HepG2 (cell line): ENCODE results near the gene TGM2. TPM values are rescaled to one million over a fixed set of nuclear protein-coding genes. Genes with fewer than 3 reads are reported as not detected.

ENCODE experiments used
- RFXAP ChIP-seq: sonication (generic); formaldehyde crosslinking; IDR thresholded peaks from 2 replicates; pipeline ENCODE4 v1.4.0; 2020; ENCODE audit warnings: missing genetic modification reagents, borderline replicate concordance
- ZNF362 ChIP-seq: sonication (generic); formaldehyde crosslinking; IDR thresholded peaks from 2 replicates; pipeline ENCODE4 v1.4.0; 2020; ENCODE audit warnings: missing genetic modification reagents, mild to moderate bottlenecking, borderline replicate concordance
- ZNF550 ChIP-seq: sonication (generic); formaldehyde crosslinking; IDR thresholded peaks from 2 replicates; pipeline ENCODE4 v1.4.0; 2020; ENCODE audit warnings: mild to moderate bottlenecking, missing genetic modification reagents, borderline replicate concordance
- ZNF766 ChIP-seq: sonication (generic); formaldehyde crosslinking; IDR thresholded peaks from 2 replicates; pipeline ENCODE4 v1.5.0; 2020; ENCODE audit warnings: missing genetic modification reagents, borderline replicate concordance
- ZNF768 ChIP-seq: sonication (generic); formaldehyde crosslinking; IDR thresholded peaks from 2 replicates; pipeline ENCODE4 v1.4.0; 2020; ENCODE audit warnings: missing genetic modification reagents
- ZSCAN31 ChIP-seq: sonication (generic); formaldehyde crosslinking; IDR thresholded peaks from 2 replicates; pipeline ENCODE4 v1.5.0; 2020; ENCODE audit warnings: low read depth, mild to moderate bottlenecking, missing genetic modification reagents
- ZXDC ChIP-seq: sonication (generic); formaldehyde crosslinking; IDR thresholded peaks from 2 replicates; pipeline ENCODE4 v1.5.0; 2020; ENCODE audit warnings: mild to moderate bottlenecking, missing genetic modification reagents
- polyA plus RNA-seq, 8 experiments: library from polyadenylated mRNA; depleted of rRNA in 3 of 8; stranded (reverse) in 7 of 8; unstranded in 1 of 8; fragments of >200 nt; fragmentation: Illumina TruSeq in 4 of 8; extraction: Trizol in 4 of 8; gene quantifications; 2 replicates each; pipeline versions ENCODE4 v1.2.1 to v1.2.3, GENCODE V29; 2011 to 2016; ENCODE audit warnings: low read depth in 4 of 8, missing spikeins in 1 of 8, mixed read lengths in 1 of 8; ENCODE audit not compliant: insufficient read depth in 1 of 8
- total RNA-seq, 5 experiments: library from RNA; depleted of rRNA; stranded (reverse); fragments of >200 nt; fragmentation: Illumina TruSeq; extraction: Trizol; gene quantifications; 2 replicates each; pipeline ENCODE4 v1.2.3, GENCODE V29; 2016; ENCODE audit warnings: low read depth in 1 of 5
- TF ChIP-seq, protein P1 (sequence below): sonication (generic); formaldehyde crosslinking; IDR thresholded peaks from 2 replicates; pipeline ENCODE4 v1.4.0; 2020; ENCODE audit warnings: missing genetic modification reagents
- TF ChIP-seq, protein P2 (sequence below): sonication (generic); formaldehyde crosslinking; IDR thresholded peaks from 2 replicates; pipeline ENCODE4 v1.5.1; 2020; ENCODE audit warnings: mild to moderate bottlenecking, missing genetic modification reagents, moderate library complexity
- TF ChIP-seq, protein P3 (sequence below), 2 experiments: fragments of 450-650 bp in 1 of 2; sonication (generic) in 1 of 2; formaldehyde crosslinking; IDR thresholded peaks; 2 replicates each; pipeline versions ENCODE4 v1.5.0 to v1.8.0; 2020 to 2022; ENCODE audit warnings: mild to moderate bottlenecking in 1 of 2, missing genetic modification reagents in 1 of 2

TGM2 gene
- total and polyA plus RNA-seq, 2 of the 13 experiments (the other 11 are each of a cell fraction or from before 2014, with no cell fraction given), result 4.2 to 46.4 TPM

GRCh38 chr20:38165089-38165965 is at the start of gene TGM2 (continued):
- TF ChIP-seq, protein P1, sequence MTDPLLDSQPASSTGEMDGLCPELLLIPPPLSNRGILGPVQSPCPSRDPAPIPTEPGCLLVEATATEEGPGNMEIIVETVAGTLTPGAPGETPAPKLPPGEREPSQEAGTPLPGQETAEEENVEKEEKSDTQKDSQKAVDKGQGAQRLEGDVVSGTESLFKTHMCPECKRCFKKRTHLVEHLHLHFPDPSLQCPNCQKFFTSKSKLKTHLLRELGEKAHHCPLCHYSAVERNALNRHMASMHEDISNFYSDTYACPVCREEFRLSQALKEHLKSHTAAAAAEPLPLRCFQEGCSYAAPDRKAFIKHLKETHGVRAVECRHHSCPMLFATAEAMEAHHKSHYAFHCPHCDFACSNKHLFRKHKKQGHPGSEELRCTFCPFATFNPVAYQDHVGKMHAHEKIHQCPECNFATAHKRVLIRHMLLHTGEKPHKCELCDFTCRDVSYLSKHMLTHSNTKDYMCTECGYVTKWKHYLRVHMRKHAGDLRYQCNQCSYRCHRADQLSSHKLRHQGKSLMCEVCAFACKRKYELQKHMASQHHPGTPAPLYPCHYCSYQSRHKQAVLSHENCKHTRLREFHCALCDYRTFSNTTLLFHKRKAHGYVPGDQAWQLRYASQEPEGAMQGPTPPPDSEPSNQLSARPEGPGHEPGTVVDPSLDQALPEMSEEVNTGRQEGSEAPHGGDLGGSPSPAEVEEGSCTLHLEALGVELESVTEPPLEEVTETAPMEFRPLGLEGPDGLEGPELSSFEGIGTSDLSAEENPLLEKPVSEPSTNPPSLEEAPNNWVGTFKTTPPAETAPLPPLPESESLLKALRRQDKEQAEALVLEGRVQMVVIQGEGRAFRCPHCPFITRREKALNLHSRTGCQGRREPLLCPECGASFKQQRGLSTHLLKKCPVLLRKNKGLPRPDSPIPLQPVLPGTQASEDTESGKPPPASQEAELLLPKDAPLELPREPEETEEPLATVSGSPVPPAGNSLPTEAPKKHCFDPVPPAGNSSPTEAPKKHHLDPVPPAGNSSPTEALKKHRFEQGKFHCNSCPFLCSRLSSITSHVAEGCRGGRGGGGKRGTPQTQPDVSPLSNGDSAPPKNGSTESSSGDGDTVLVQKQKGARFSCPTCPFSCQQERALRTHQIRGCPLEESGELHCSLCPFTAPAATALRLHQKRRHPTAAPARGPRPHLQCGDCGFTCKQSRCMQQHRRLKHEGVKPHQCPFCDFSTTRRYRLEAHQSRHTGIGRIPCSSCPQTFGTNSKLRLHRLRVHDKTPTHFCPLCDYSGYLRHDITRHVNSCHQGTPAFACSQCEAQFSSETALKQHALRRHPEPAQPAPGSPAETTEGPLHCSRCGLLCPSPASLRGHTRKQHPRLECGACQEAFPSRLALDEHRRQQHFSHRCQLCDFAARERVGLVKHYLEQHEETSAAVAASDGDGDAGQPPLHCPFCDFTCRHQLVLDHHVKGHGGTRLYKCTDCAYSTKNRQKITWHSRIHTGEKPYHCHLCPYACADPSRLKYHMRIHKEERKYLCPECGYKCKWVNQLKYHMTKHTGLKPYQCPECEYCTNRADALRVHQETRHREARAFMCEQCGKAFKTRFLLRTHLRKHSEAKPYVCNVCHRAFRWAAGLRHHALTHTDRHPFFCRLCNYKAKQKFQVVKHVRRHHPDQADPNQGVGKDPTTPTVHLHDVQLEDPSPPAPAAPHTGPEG (CRISPR knock-in tag), result no peak
- peak; percentile 80 for TF ChIP-seq ZNF768 (CRISPR knock-in tag)
- TF ChIP-seq ZNF362 (CRISPR knock-in tag), result 0 out of 2 replicates have a peak, but pooled peaks have one; percentile 35
- TF ChIP-seq ZSCAN31 (CRISPR knock-in tag), result no peak
- TF ChIP-seq, protein P2, sequence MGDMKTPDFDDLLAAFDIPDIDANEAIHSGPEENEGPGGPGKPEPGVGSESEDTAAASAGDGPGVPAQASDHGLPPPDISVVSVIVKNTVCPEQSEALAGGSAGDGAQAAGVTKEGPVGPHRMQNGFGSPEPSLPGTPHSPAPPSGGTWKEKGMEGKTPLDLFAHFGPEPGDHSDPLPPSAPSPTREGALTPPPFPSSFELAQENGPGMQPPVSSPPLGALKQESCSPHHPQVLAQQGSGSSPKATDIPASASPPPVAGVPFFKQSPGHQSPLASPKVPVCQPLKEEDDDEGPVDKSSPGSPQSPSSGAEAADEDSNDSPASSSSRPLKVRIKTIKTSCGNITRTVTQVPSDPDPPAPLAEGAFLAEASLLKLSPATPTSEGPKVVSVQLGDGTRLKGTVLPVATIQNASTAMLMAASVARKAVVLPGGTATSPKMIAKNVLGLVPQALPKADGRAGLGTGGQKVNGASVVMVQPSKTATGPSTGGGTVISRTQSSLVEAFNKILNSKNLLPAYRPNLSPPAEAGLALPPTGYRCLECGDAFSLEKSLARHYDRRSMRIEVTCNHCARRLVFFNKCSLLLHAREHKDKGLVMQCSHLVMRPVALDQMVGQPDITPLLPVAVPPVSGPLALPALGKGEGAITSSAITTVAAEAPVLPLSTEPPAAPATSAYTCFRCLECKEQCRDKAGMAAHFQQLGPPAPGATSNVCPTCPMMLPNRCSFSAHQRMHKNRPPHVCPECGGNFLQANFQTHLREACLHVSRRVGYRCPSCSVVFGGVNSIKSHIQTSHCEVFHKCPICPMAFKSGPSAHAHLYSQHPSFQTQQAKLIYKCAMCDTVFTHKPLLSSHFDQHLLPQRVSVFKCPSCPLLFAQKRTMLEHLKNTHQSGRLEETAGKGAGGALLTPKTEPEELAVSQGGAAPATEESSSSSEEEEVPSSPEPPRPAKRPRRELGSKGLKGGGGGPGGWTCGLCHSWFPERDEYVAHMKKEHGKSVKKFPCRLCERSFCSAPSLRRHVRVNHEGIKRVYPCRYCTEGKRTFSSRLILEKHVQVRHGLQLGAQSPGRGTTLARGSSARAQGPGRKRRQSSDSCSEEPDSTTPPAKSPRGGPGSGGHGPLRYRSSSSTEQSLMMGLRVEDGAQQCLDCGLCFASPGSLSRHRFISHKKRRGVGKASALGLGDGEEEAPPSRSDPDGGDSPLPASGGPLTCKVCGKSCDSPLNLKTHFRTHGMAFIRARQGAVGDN, result peak; percentile 92
- TF ChIP-seq ZNF766 (CRISPR knock-in tag), result no peak
- TF ChIP-seq, protein P3, sequence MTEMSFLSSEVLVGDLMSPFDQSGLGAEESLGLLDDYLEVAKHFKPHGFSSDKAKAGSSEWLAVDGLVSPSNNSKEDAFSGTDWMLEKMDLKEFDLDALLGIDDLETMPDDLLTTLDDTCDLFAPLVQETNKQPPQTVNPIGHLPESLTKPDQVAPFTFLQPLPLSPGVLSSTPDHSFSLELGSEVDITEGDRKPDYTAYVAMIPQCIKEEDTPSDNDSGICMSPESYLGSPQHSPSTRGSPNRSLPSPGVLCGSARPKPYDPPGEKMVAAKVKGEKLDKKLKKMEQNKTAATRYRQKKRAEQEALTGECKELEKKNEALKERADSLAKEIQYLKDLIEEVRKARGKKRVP (CRISPR knock-in tag; IDR thresholded peaks at IDR 0.05), result no peak
- no peak for TF ChIP-seq RFXAP (CRISPR knock-in tag)
- TF ChIP-seq ZNF550 (CRISPR knock-in tag), result peak; percentile 93; the same call in 1 of the 2 replicates
- 0 out of 2 replicates have a peak, but pooled peaks have one; percentile 83 for TF ChIP-seq ZXDC
